HG02852 (cell line): ENCODE measurements around the gene OSBPL10.

Experiments
- ATAC-seq: cut with Tn5 transposase; IDR thresholded peaks from one replicate; pipeline ENCODE4 v1.9.1; 2021; ENCODE audit warnings: mild to moderate bottlenecking, moderate library complexity; ENCODE audit not compliant: unreplicated experiment

Gene OSBPL10

GRCh38 chr3:31927811-31928210, 53.3 kb downstream of the OSBPL10 start:
- no peak for ATAC-seq

GRCh38 chr3:31926543-31926942, 54.5 kb downstream of the OSBPL10 start:
- no peak for ATAC-seq

GRCh38 chr3:31925271-31925630, 55.8 kb downstream of the OSBPL10 start:
- ATAC-seq = peak; percentile 58

GRCh38 chr3:31924610-31925270, 56.3 kb downstream of the OSBPL10 start:
- ATAC-seq = no peak

GRCh38 chr3:31922962-31923361, 58.1 kb downstream of the OSBPL10 start:
- ATAC-seq = no peak

- no peak for ATAC-seq
These were observed 59.2 kb downstream of the OSBPL10 start for GRCh38 chr3:31921837-31922236.

- no peak for ATAC-seq
These were observed 60.8 kb downstream of the OSBPL10 start for GRCh38 chr3:31920310-31920709.

GRCh38 chr3:31919528-31919927, 61.5 kb downstream of the OSBPL10 start:
- no peak for ATAC-seq

GRCh38 chr3:31918179-31919150, 62.6 kb downstream of the OSBPL10 start:
- peak; percentile 66 for ATAC-seq

- peak; percentile 90 for ATAC-seq
These were observed 63.6 kb downstream of the OSBPL10 start for GRCh38 chr3:31917303-31918005.

GRCh38 chr3:31911643-31912042, 69.4 kb downstream of the OSBPL10 start:
- no peak for ATAC-seq

GRCh38 chr3:31911124-31911523, 69.9 kb downstream of the OSBPL10 start:
- ATAC-seq = no peak

GRCh38 chr3:31909455-31909854, 71.6 kb downstream of the OSBPL10 start:
- ATAC-seq = no peak

GRCh38 chr3:31908391-31909097, 72.5 kb downstream of the OSBPL10 start:
- no peak for ATAC-seq

GRCh38 chr3:31906182-31906581, 74.9 kb downstream of the OSBPL10 start:
- ATAC-seq = no peak

GRCh38 chr3:31903686-31904431, 77.2 kb downstream of the OSBPL10 start:
- no peak for ATAC-seq

- no peak for ATAC-seq
These were observed 80.5 kb downstream of the OSBPL10 start for GRCh38 chr3:31900583-31900982.

GRCh38 chr3:31896648-31897433, 84.2 kb downstream of the OSBPL10 start:
- ATAC-seq = no peak

- ATAC-seq = no peak
These were observed 85.0 kb downstream of the OSBPL10 start for GRCh38 chr3:31896026-31896425.
